PC-3 (cell line): Measurements from ENCODE around the gene RBFOX2. TPM values are rescaled to one million over a fixed set of nuclear protein-coding genes. Genes with fewer than 3 reads are reported as not detected.

Experiments used
- ATAC-seq: fragments of 200-7000 bp; cut with Tn5 transposase; 2 replicates; pipeline ENCODE4 v1.9.1; 2020; ENCODE audit warnings: mild to moderate bottlenecking, moderate library complexity
- BruUV-seq: library from RNA; stranded (reverse); fragments of 400-500 nt; replicated peaks from 2 replicates; lab custom pipeline; 2021; lab: Mats Ljungman, UMichigan
- CTCF ChIA-PET: fragments of 300-600 bp; sonication (Branson Sonifier 250); formaldehyde crosslinking; loops from one replicate; lab custom pipeline; 2022; ENCODE audit warnings: antibody characterized with exemption; lab: Charles Lee
- POLR2A ChIA-PET: fragments of 300-600 bp; sonication (Branson Sonifier 250); formaldehyde crosslinking; loops from one replicate; lab custom pipeline; 2022; ENCODE audit warnings: antibody characterized with exemption; ENCODE audit not compliant: unreplicated experiment; lab: Charles Lee
- DNase-seq: peaks from one replicate; pipeline ENCODE4 v3.0.0-alpha.2; 2015
- H2AFZ ChIP-seq: fragments of 300-600 bp; sonication (generic); 2 replicates; pipeline ENCODE4 v1.6.0; 2016; ENCODE audit warnings: antibody characterized with exemption, low read length
- H3F3A ChIP-seq: fragments of 300-600 bp; sonication (generic); one replicate; pipeline ENCODE4 v1.6.0; 2017; ENCODE audit warnings: antibody characterized with exemption, low read length, control low read depth, mild to moderate bottlenecking; ENCODE audit not compliant: unreplicated experiment
- H3K27ac ChIP-seq: fragments of 300-600 bp; sonication (generic); 2 replicates; pipeline ENCODE4 v1.5.1; 2016; ENCODE audit warnings: mild to moderate bottlenecking, low read length
- H3K27me3 ChIP-seq: fragments of 300-600 bp; sonication (generic); 2 replicates; pipeline ENCODE4 v1.6.1; 2016; ENCODE audit warnings: low read length, mixed read lengths
- H3K36me3 ChIP-seq: fragments of 300-600 bp; sonication (generic); 2 replicates; pipeline ENCODE4 v1.6.1; 2016; ENCODE audit warnings: low read depth, mixed run types, low read length, mixed read lengths
- H3K4me1 ChIP-seq: fragments of 300-600 bp; sonication (generic); 2 replicates; pipeline ENCODE4 v1.5.1; 2016; ENCODE audit warnings: low read length; ENCODE audit not compliant: insufficient read depth
- H3K4me2 ChIP-seq: fragments of 300-600 bp; sonication (generic); 2 replicates; pipeline ENCODE4 v1.6.0; 2016; ENCODE audit warnings: low read length
- H3K4me3 ChIP-seq: fragments of 300-600 bp; sonication (generic); 2 replicates; pipeline ENCODE4 v1.5.1; 2016; ENCODE audit warnings: mild to moderate bottlenecking, low read length, mixed read lengths
- H3K79me2 ChIP-seq: fragments of 300-600 bp; sonication (generic); 2 replicates; pipeline ENCODE4 v1.6.1; 2017; ENCODE audit warnings: low read length, mixed read lengths
- H3K9ac ChIP-seq: fragments of 300-600 bp; sonication (generic); 2 replicates; pipeline ENCODE4 v1.6.0; 2016; ENCODE audit warnings: mild to moderate bottlenecking, low read length
- H3K9me2 ChIP-seq: fragments of 300-600 bp; sonication (generic); replicated peaks from 2 replicates; pipeline ENCODE4 v1.6.1; 2016; ENCODE audit warnings: mixed run types, low read length, mixed read lengths
- H3K9me3 ChIP-seq: fragments of 300-600 bp; sonication (generic); 2 replicates; pipeline ENCODE4 v1.6.1; 2016; ENCODE audit warnings: low read length, mixed read lengths
- H4K20me1 ChIP-seq: fragments of 300-600 bp; sonication (generic); 2 replicates; pipeline ENCODE4 v1.6.1; 2016; ENCODE audit warnings: low read length, mixed read lengths
- EZH2 ChIP-seq: fragments of 300-600 bp; sonication (generic); IDR thresholded peaks from one replicate; pipeline ENCODE4 v1.6.1; 2017; ENCODE audit warnings: antibody characterized with exemption, mild to moderate bottlenecking, low read length; ENCODE audit not compliant: unreplicated experiment
- EZH2phosphoT487 ChIP-seq: fragments of 300-600 bp; sonication (generic); IDR thresholded peaks from 2 replicates; pipeline ENCODE4 v1.6.1; 2018; ENCODE audit warnings: mild to moderate bottlenecking, antibody characterized with exemption, low read length, borderline replicate concordance
- intact Hi-C: fragments of 100-400 bp; cut with micrococcal nuclease; formaldehyde crosslinking; loops from 2 replicates; pipeline ENCODE4 v1.9.0; 2023
- total RNA-seq: library from RNA; depleted of rRNA; stranded (reverse); fragments of >200 nt; gene quantifications from 2 replicates; pipeline ENCODE4 v1.2.3, GENCODE V29; 2014
- TF ChIP-seq, protein P1 (sequence below): fragments of 300-600 bp; sonication (generic); conservative IDR thresholded peaks from 2 replicates; pipeline ENCODE4 v1.5.1; 2017; ENCODE audit warnings: antibody characterized with exemption, low read depth, mild to moderate bottlenecking, low read length

The RBFOX2 gene
- total RNA-seq, 1 experiment from 2014 or later = 75.1 TPM

DNA sequence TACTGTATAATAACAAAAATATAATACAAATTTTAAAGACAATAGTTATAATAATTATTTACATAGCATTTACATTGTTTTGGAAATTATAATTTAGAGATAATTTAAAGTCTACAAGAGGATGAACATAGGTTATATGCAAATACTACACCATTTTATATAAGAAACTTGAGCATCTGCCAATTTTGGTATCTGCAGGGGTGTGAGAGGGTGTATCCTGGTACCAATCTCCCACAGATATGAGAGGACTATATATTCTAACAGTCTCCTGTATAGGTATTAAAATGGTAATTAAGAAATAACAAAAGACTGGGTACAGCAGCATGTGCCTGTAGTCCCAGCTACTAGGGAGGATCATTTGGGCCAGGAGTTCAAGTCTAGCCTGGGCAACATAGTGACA lies 176.5 kb downstream of the RBFOX2 start:
- BruUV-seq = no TSS peak
- Histone ChIP-seq H3K9me2 (no peaks in the 10 kb centered on the region), H3K4me1 (no peaks in the 10 kb centered on the region), H3K4me2 (no peak overlapping the region), H3K79me2 (peaks cover 17% of the 10 kb centered on the region), H4K20me1 (no peaks in the 10 kb centered on the region), H3K27ac (no peak overlapping the region), H2AFZ (no peak overlapping the region), H3K9ac (no peak overlapping the region), H3F3A (no peaks in the 10 kb centered on the region), H3K9me3 (no peaks in the 10 kb centered on the region), H3K27me3 (no peaks in the 10 kb centered on the region), H3K36me3 (no peaks in the 10 kb centered on the region), H3K4me3 (no peak overlapping the region)
- POLR2A ChIA-PET = no interaction called here
- DNase-seq = no peak
- TF ChIP-seq EZH2phosphoT487 (no peak), EZH2 (no peak)
- no peak for ATAC-seq
- intact Hi-C loops = no loop called here
- CTCF ChIA-PET = no interaction called here

DNA sequence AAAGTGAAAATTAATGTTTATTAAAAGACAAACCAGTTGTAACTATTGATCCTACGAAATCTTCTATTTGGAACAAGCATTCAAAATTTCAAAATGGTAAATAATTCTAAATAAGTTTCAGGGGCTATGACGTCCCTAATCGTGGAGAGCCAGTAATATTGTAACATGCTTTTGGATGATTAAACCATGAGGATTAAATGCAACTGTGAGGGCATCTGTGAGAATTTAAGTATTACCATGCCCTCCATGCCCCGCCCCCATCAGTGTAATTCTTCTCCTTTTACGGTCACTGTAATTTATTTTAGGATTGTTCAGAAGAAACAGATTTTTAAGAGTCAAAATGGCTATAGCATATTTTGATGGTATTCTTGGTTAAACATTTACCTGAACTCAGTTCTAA lies 177.8 kb downstream of the RBFOX2 start:
- no peak overlapping the region for H3K4me2 ChIP-seq
- ATAC-seq (no peak), DNase-seq (no peak)
- no peak overlapping the region for H3K27ac ChIP-seq
- TF ChIP-seq, protein P1, sequence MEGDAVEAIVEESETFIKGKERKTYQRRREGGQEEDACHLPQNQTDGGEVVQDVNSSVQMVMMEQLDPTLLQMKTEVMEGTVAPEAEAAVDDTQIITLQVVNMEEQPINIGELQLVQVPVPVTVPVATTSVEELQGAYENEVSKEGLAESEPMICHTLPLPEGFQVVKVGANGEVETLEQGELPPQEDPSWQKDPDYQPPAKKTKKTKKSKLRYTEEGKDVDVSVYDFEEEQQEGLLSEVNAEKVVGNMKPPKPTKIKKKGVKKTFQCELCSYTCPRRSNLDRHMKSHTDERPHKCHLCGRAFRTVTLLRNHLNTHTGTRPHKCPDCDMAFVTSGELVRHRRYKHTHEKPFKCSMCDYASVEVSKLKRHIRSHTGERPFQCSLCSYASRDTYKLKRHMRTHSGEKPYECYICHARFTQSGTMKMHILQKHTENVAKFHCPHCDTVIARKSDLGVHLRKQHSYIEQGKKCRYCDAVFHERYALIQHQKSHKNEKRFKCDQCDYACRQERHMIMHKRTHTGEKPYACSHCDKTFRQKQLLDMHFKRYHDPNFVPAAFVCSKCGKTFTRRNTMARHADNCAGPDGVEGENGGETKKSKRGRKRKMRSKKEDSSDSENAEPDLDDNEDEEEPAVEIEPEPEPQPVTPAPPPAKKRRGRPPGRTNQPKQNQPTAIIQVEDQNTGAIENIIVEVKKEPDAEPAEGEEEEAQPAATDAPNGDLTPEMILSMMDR = no peak
- TF ChIP-seq EZH2phosphoT487 = no peak
- no peak for TF ChIP-seq EZH2
- no peaks in the 10 kb centered on the region for H4K20me1 ChIP-seq
- H3K36me3 ChIP-seq = no peaks in the 10 kb centered on the region
- H3K9ac ChIP-seq = no peak overlapping the region
- no peaks in the 10 kb centered on the region for H3K9me2 ChIP-seq
- intact Hi-C loops = no loop called here
- no peaks in the 10 kb centered on the region for H3F3A ChIP-seq
- peaks cover 7% of the 10 kb centered on the region; the same call in 1 of the 2 replicates for H3K79me2 ChIP-seq
- H3K9me3 ChIP-seq = no peaks in the 10 kb centered on the region
- no peaks in the 10 kb centered on the region for H3K4me1 ChIP-seq
- no peak overlapping the region for H3K4me3 ChIP-seq
- CTCF ChIA-PET = no interaction called here
- no peak overlapping the region for H2AFZ ChIP-seq
- POLR2A ChIA-PET = no interaction called here
- no TSS peak for BruUV-seq
- no peaks in the 10 kb centered on the region for H3K27me3 ChIP-seq

DNA sequence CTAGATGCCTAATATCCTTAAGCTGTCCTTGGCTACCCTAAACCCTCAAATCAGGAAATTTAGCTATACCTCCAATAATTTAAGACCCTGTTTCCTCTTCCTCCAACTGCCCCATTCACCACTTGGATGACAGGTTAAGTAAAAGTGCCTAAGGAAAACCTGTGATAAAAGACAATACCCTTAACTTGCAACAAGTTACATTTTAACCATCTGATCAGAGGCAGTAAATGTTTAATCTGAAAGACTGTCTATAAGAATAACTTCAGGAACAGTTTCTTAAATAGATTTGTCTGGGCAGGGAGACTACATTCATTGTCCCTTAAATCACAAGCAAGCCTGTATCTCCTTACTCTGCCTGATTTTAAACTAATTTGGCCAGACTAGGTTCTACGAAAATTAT lies 181.8 kb downstream of the RBFOX2 start:
- ATAC-seq (no peak), DNase-seq (no peak)
- no peak overlapping the region for H3K9ac ChIP-seq
- no peak overlapping the region for H3K27ac ChIP-seq
- no peaks in the 10 kb centered on the region for H3K27me3 ChIP-seq
- no peak overlapping the region for H3K4me2 ChIP-seq
- TF ChIP-seq, protein P1 = no peak
- peaks cover 6% of the 10 kb centered on the region; the same call in 1 of the 2 replicates for H3K4me1 ChIP-seq
- ChIA-PET POLR2A (no interaction called here), CTCF (no interaction called here)
- peaks cover 5% of the 10 kb centered on the region for H3K79me2 ChIP-seq
- no peaks in the 10 kb centered on the region for H3K9me3 ChIP-seq
- H3K36me3 ChIP-seq = no peaks in the 10 kb centered on the region
- no peaks in the 10 kb centered on the region for H3F3A ChIP-seq
- H2AFZ ChIP-seq = no peak overlapping the region
- no peaks in the 10 kb centered on the region for H3K9me2 ChIP-seq
- BruUV-seq = no TSS peak
- H4K20me1 ChIP-seq = no peaks in the 10 kb centered on the region
- intact Hi-C loops = loop anchor here (10.0 kb wide), 1 partner anchor 278 kb away; no protein-coding TSS in a partner anchor
- no peak overlapping the region for H3K4me3 ChIP-seq
